AG04449 (cell line): ENCODE measurements around the gene ST3GAL4.

ENCODE experiments used
- CTCF ChIA-PET: fragments of 350-600 bp; formaldehyde crosslinking; extraction: SDS; loops from one replicate; lab custom pipeline; 2021; ENCODE audit warnings: antibody characterized with exemption; lab: Yijun Ruan, JAX
- POLR2A ChIA-PET: fragments of 400-600, 350-600 bp; formaldehyde crosslinking; extraction: SDS; loops from one replicate; lab custom pipeline; 2020; ENCODE audit warnings: antibody characterized with exemption, inconsistent platforms; lab: Yijun Ruan, JAX
- DNase-seq: peaks from one replicate; pipeline ENCODE4 v3.0.0-alpha.2; 2010; ENCODE audit warnings: low read depth, low spot score
- H3K4me3 ChIP-seq: 2 replicates; pipeline ENCODE4 v1.5.1; 2011; ENCODE audit warnings: low read depth, mild to moderate bottlenecking, control low read depth, low read length
- CTCF ChIP-seq: IDR thresholded peaks from one replicate; pipeline ENCODE4 v1.5.1; 2011; ENCODE audit warnings: mild to moderate bottlenecking, moderate library complexity, low read length, control low read depth, inconsistent platforms; ENCODE audit not compliant: insufficient read depth; ENCODE audit errors: missing control alignments

The ST3GAL4 gene

GRCh38 chr11:126317756-126318573 lies 37.5 kb upstream of the ST3GAL4 start:
- H3K4me3 ChIP-seq, result peak overlapping the region; percentile 47
- DNase-seq, result peak; percentile 53
- POLR2A ChIA-PET, result interaction anchor here (0.5 to 2.8 kb wide), 11 partner anchors 7 to 163 kb away, joined by 3 to 16 read pairs (median 4); partner anchors contain the start of genes DCPS and ST3GAL4
- CTCF ChIA-PET, result interaction anchor here (1.0 to 2.8 kb wide), 7 partner anchors 8 to 169 kb away, joined by 3 to 33 read pairs (median 5); partner anchors contain the start of gene DCPS
- no peak for TF ChIP-seq CTCF

GRCh38 chr11:126318574-126319373 lies 36.7 kb upstream of the ST3GAL4 start:
- TF ChIP-seq CTCF, result no peak

GRCh38 chr11:126319374-126319740 lies 36.1 kb upstream of the ST3GAL4 start:
- TF ChIP-seq CTCF, result no peak
- no peak for DNase-seq
- ChIA-PET POLR2A (interaction anchor here (1.8 to 2.8 kb wide), 3 partner anchors 23 to 38 kb away, joined by 10 to 16 read pairs (median 13); partner anchors contain the start of gene ST3GAL4), CTCF (interaction anchor here (0.6 to 2.8 kb wide), 10 partner anchors 9 to 161 kb away, joined by 3 to 33 read pairs (median 4); partner anchors contain the start of gene DCPS)
- no peak overlapping the region for H3K4me3 ChIP-seq

More at GRCh38 chr11:126318574-126319373, 36.7 kb upstream of the ST3GAL4 start:
- DNase-seq, result peak; percentile 85
- ChIA-PET POLR2A (interaction anchor here (0.6 to 2.8 kb wide), 8 partner anchors 8 to 162 kb away, joined by 3 to 16 read pairs (median 9); partner anchors contain the start of genes DCPS and ST3GAL4), CTCF (interaction anchor here (0.6 to 2.8 kb wide), 11 partner anchors 8 to 169 kb away, joined by 3 to 33 read pairs (median 5); partner anchors contain the start of gene DCPS)
- peak overlapping the region; percentile 47 for H3K4me3 ChIP-seq

- POLR2A ChIA-PET, result no interaction called here
- no peak for DNase-seq
- CTCF ChIA-PET, result interaction anchor here (1.0 to 1.3 kb wide), 3 partner anchors 12 to 157 kb away, joined by 3 to 5 read pairs (median 3); no protein-coding TSS in a partner anchor
- no peak overlapping the region for H3K4me3 ChIP-seq
- no peak for TF ChIP-seq CTCF
These were observed 32.5 kb upstream of the ST3GAL4 start for GRCh38 chr11:126322996-126323395.

- no peak for DNase-seq
- POLR2A ChIA-PET, result no interaction called here
- CTCF ChIA-PET, result interaction anchor here (0.9 to 1.7 kb wide), 3 partner anchors 9 to 153 kb away, joined by 3 to 5 read pairs (median 4); no protein-coding TSS in a partner anchor
- no peak overlapping the region for H3K4me3 ChIP-seq
- no peak for TF ChIP-seq CTCF
These were observed 28.0 kb upstream of the ST3GAL4 start for GRCh38 chr11:126327281-126328000.
